WTC11 (cell line): ENCODE measurements around the gene RPL23. TPM values are rescaled to one million over a fixed set of nuclear protein-coding genes. Genes with fewer than 3 reads are reported as not detected.

Experiments used
- ATAC-seq: fragments of 200-7000 bp; cut with Tn5 transposase; 2 replicates; pipeline ENCODE4 v1.10.0; 2021; ENCODE audit warnings: mild to moderate bottlenecking, moderate library complexity
- CTCF ChIA-PET: fragments of 300-600 bp; sonication (Branson Sonifier 250); formaldehyde crosslinking; loops from one replicate; lab custom pipeline; 2021; ENCODE audit warnings: antibody characterized with exemption; lab: Charles Lee
- POLR2A ChIA-PET: fragments of 350-600 bp; sonication (Branson Sonifier 250); formaldehyde crosslinking; loops from one replicate; lab custom pipeline; 2021; ENCODE audit warnings: antibody characterized with exemption; lab: Charles Lee
- DNase-seq: peaks from one replicate; pipeline ENCODE4 v3.0.0; 2021; ENCODE audit warnings: low spot score
- H3K27ac Mint-ChIP-seq: 2 replicates; pipeline ENCODE4 v1.8.0; 2021; ENCODE audit warnings: mixed read lengths
- H3K27me3 Mint-ChIP-seq: 2 replicates; pipeline ENCODE4 v1.8.0; 2021; ENCODE audit warnings: low read depth, mild to moderate bottlenecking, moderate library complexity, mixed read lengths
- H3K36me3 Mint-ChIP-seq: 2 replicates; pipeline ENCODE4 v1.8.0; 2021; ENCODE audit warnings: mixed read lengths
- H3K4me1 Mint-ChIP-seq: 2 replicates; pipeline ENCODE4 v1.8.0; 2022; ENCODE audit warnings: mixed read lengths
- H3K4me3 Mint-ChIP-seq: 2 replicates; pipeline ENCODE4 v1.8.0; 2021; ENCODE audit warnings: mild to moderate bottlenecking, moderate library complexity, mixed read lengths
- H3K9me3 Mint-ChIP-seq: 2 replicates; pipeline ENCODE4 v1.8.0; 2021; ENCODE audit warnings: mixed read lengths
- ATF1 ChIP-seq: sonication (generic); formaldehyde crosslinking; IDR thresholded peaks from 2 replicates; pipeline ENCODE4 v1.8.1; 2023; ENCODE audit warnings: mild to moderate bottlenecking, moderate library complexity, missing genetic modification reagents
- CREM ChIP-seq: sonication (generic); formaldehyde crosslinking; IDR thresholded peaks from 2 replicates; pipeline ENCODE4 v1.8.1; 2022; ENCODE audit warnings: mild to moderate bottlenecking, missing genetic modification reagents, moderate library complexity
- CTCF ChIP-seq: fragments of 200-600 bp; IDR thresholded peaks from 2 replicates; pipeline ENCODE4 v1.8.0; 2022; ENCODE audit warnings: antibody characterized with exemption
- ELF4 ChIP-seq: sonication (generic); formaldehyde crosslinking; IDR thresholded peaks from 2 replicates; pipeline ENCODE4 v1.8.1; 2022; ENCODE audit warnings: low read depth, mild to moderate bottlenecking, moderate library complexity, missing genetic modification reagents
- ETV6 ChIP-seq: sonication (generic); formaldehyde crosslinking; IDR thresholded peaks from 2 replicates; pipeline ENCODE4 v1.8.1; 2022; ENCODE audit warnings: mild to moderate bottlenecking, missing genetic modification reagents
- FOXJ3 ChIP-seq: sonication (generic); formaldehyde crosslinking; IDR thresholded peaks from 2 replicates; pipeline ENCODE4 v1.9.0; 2021; ENCODE audit warnings: missing genetic modification reagents, mild to moderate bottlenecking, borderline replicate concordance
- GABPB1 ChIP-seq: sonication (generic); formaldehyde crosslinking; IDR thresholded peaks from 2 replicates; pipeline ENCODE4 v1.8.1; 2023; ENCODE audit warnings: mild to moderate bottlenecking, missing genetic modification reagents
- OVOL2 ChIP-seq: fragments of 250-450 bp; sonication (Bioruptor Pico); IDR thresholded peaks from 2 replicates; pipeline ENCODE4 v1.9.0; 2021; ENCODE audit warnings: mild to moderate bottlenecking, borderline replicate concordance
- SP1 ChIP-seq: sonication (generic); formaldehyde crosslinking; conservative IDR thresholded peaks from 2 replicates; pipeline ENCODE4 v1.8.1; 2022; ENCODE audit warnings: missing genetic modification reagents
- TEAD1 ChIP-seq: sonication (generic); formaldehyde crosslinking; IDR thresholded peaks from 2 replicates; pipeline ENCODE4 v1.8.0; 2022; ENCODE audit warnings: mild to moderate bottlenecking, missing genetic modification reagents
- ZNF219 ChIP-seq: sonication (generic); formaldehyde crosslinking; IDR thresholded peaks from 2 replicates; pipeline ENCODE4 v1.8.0; 2023; ENCODE audit warnings: missing genetic modification reagents, mild to moderate bottlenecking, borderline replicate concordance
- ZNF396 ChIP-seq: fragments of 250-450 bp; sonication (Bioruptor Pico); IDR thresholded peaks from 2 replicates; pipeline ENCODE4 v1.8.0; 2021; ENCODE audit warnings: mild to moderate bottlenecking, moderate library complexity, borderline replicate concordance
- ZNF423 ChIP-seq: fragments of 250-450 bp; sonication (Bioruptor Pico); IDR thresholded peaks from 2 replicates; pipeline ENCODE4 v2.1.2; 2022; ENCODE audit warnings: mild to moderate bottlenecking, moderate library complexity
- total RNA-seq: library from RNA; stranded (reverse); gene quantifications from 3 replicates; pipeline ENCODE4 v1.2.3, GENCODE V29; 2021
- TF ChIP-seq, protein P1 (sequence below): sonication (generic); formaldehyde crosslinking; IDR thresholded peaks from 2 replicates; pipeline ENCODE4 v1.8.0; 2022; ENCODE audit warnings: mild to moderate bottlenecking, missing genetic modification reagents
- TF ChIP-seq, protein P2 (sequence below): sonication (generic); formaldehyde crosslinking; IDR thresholded peaks from 2 replicates; pipeline ENCODE4 v1.8.0; 2022; ENCODE audit warnings: mild to moderate bottlenecking, missing genetic modification reagents
- TF ChIP-seq, protein P3 (sequence below): fragments of 250-450 bp; sonication (Bioruptor Pico); IDR thresholded peaks from 2 replicates; pipeline ENCODE4 v1.8.0; 2021; ENCODE audit warnings: mild to moderate bottlenecking
- TF ChIP-seq, protein P4 (sequence below): sonication (generic); formaldehyde crosslinking; IDR thresholded peaks from 2 replicates; pipeline ENCODE4 v1.8.0; 2023; ENCODE audit warnings: missing genetic modification reagents, mild to moderate bottlenecking, borderline replicate concordance

The RPL23 gene
- total RNA-seq, 1 experiment from 2014 or later = 1,832 TPM

DNA sequence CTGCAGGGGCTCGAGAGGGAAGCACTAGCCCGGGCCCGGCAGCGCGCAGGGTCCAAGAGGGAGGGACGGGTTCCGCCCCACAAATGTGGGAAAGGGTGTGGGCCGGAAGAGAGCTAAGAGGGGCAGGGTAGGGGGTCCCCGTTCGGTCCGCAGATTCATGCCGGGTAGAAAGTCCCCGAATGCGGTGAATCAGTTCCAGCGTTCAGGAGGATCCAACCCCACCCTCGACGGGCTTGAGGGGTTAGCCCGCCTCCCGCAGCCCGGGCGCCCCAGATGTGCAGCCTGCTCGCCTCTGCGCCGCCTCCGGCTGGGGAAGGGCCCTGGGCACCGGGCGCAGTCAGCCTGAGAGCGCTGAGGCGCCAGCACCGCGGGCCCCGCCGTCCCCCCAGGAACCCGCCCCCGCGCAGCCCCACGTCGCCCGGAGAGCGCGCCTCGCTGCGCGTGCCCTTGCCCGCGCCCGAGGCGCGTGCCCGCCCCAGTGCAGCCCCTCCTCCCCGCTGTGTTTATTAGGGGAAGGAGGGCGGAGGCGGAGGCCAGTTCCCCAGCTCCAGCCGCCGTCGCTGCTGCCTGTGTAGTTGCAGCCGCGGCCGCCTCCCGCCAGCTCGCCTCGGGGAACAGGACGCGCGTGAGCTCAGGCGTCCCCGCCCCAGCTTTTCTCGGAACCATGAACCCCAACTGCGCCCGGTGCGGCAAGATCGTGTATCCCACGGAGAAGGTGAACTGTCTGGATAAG lies 16.2 kb upstream of the RPL23 start, which contains the start of gene LASP1 (continued):
- TF ChIP-seq, protein P1, sequence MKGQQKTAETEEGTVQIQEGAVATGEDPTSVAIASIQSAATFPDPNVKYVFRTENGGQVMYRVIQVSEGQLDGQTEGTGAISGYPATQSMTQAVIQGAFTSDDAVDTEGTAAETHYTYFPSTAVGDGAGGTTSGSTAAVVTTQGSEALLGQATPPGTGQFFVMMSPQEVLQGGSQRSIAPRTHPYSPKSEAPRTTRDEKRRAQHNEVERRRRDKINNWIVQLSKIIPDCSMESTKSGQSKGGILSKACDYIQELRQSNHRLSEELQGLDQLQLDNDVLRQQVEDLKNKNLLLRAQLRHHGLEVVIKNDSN = peak; percentile 43; the same call in 1 of the 2 replicates
- TF ChIP-seq, protein P2, sequence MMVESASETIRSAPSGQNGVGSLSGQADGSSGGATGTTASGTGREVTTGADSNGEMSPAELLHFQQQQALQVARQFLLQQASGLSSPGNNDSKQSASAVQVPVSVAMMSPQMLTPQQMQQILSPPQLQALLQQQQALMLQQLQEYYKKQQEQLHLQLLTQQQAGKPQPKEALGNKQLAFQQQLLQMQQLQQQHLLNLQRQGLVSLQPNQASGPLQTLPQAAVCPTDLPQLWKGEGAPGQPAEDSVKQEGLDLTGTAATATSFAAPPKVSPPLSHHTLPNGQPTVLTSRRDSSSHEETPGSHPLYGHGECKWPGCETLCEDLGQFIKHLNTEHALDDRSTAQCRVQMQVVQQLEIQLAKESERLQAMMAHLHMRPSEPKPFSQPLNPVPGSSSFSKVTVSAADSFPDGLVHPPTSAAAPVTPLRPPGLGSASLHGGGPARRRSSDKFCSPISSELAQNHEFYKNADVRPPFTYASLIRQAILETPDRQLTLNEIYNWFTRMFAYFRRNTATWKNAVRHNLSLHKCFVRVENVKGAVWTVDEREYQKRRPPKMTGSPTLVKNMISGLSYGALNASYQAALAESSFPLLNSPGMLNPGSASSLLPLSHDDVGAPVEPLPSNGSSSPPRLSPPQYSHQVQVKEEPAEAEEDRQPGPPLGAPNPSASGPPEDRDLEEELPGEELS (CRISPR knock-in tag) = peak; percentile 37; the same call in 1 of the 2 replicates
- TF ChIP-seq ZNF219 (CRISPR knock-in tag) (0 out of 2 replicates have a peak, but pooled peaks have one; percentile 41), ETV6 (0 out of 2 replicates have a peak, but pooled peaks have one; percentile 37), SP1 (CRISPR knock-in tag) (peak; percentile 48)

DNA sequence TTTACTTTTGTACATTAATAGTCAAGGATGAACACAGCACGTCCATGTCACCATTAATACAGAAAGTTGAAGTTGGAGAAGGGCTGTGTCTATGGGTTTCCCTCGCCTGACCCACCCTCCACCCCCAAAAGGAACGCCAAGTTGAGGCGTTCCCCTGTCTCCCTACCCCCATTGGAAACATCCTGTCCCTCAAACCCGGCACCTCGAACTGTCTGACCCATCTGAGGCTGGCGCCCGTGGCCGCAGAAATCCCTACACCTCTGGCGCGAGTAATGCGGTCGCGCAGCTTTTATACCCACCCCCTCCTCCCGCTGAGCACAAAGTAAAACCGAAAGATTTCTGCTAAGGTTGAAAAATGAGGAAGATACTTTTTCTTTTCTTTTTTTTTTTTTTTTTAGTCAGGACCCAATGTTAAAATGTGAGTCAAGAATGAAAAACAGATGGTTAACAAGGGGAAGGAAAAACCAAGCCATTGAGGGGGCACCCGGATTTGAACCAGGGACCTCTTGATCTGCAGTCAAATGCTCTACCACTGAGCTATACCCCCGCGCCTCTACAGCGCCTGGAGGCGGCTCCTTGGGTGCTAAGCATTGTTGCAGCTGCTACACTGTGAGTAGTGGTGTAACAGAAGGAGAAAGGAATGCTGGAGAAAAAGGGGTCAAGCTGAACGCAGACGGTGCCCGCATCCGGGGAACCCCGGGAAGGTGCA lies 15.4 kb upstream of the RPL23 start:
- Mint-ChIP-seq H3K27me3 (no peaks in the 10 kb centered on the region), H3K4me1 (peaks cover 32% of the 10 kb centered on the region)
- CTCF ChIA-PET = interaction anchor here (0.7 to 2.3 kb wide), 11 partner anchors 9 to 287 kb away, joined by 3 to 6 read pairs (median 4); partner anchors contain the start of genes FBXO47, LASP1NB and RPL23

GRCh38 chr17:38867968-38868816 lies 14.7 kb upstream of the RPL23 start:
- H3K27me3 Mint-ChIP-seq = no peaks in the 10 kb centered on the region
- 0 out of 2 replicates have a peak, but pooled peaks have one; percentile 0 for ATAC-seq
- peaks cover 25% of the 10 kb centered on the region for H3K4me1 Mint-ChIP-seq
- no peak for TF ChIP-seq ZNF396 (CRISPR knock-in tag)
- no peak for TF ChIP-seq OVOL2 (CRISPR knock-in tag)
- no peak for TF ChIP-seq CTCF
- TF ChIP-seq ELF4 = no peak
- TF ChIP-seq, protein P3, sequence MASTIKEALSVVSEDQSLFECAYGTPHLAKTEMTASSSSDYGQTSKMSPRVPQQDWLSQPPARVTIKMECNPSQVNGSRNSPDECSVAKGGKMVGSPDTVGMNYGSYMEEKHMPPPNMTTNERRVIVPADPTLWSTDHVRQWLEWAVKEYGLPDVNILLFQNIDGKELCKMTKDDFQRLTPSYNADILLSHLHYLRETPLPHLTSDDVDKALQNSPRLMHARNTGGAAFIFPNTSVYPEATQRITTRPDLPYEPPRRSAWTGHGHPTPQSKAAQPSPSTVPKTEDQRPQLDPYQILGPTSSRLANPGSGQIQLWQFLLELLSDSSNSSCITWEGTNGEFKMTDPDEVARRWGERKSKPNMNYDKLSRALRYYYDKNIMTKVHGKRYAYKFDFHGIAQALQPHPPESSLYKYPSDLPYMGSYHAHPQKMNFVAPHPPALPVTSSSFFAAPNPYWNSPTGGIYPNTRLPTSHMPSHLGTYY (CRISPR knock-in tag) = no peak
- TF ChIP-seq TEAD1 = no peak
- TF ChIP-seq ATF1 (CRISPR knock-in tag) = no peak
- peak overlapping the region; percentile 88 for H3K27ac Mint-ChIP-seq
- DNase-seq = no peak
- ChIA-PET POLR2A (interaction anchor here (1.1 to 2.5 kb wide), 6 partner anchors 14 to 309 kb away, joined by 3 to 7 read pairs (median 4); partner anchors contain the start of gene RPL23), CTCF (interaction anchor here (0.8 to 2.3 kb wide), 6 partner anchors 10 to 285 kb away, joined by 3 to 6 read pairs (median 4); partner anchors contain the start of gene FBXO47)
- no peaks in the 10 kb centered on the region for H3K9me3 Mint-ChIP-seq
- no peaks in the 10 kb centered on the region for H3K36me3 Mint-ChIP-seq
- H3K4me3 Mint-ChIP-seq = peak overlapping the region; percentile 92

More for the DNA sequence above, 15.4 kb upstream of the RPL23 start:
- DNase-seq (peak; percentile 95), ATAC-seq (peak; percentile 37)
- no peaks in the 10 kb centered on the region for H3K9me3 Mint-ChIP-seq
- no peaks in the 10 kb centered on the region for H3K36me3 Mint-ChIP-seq
- TF ChIP-seq GABPB1 (CRISPR knock-in tag) (no peak; the same call in 1 of the 2 replicates), TEAD1 (peak; percentile 15; the same call in 1 of the 2 replicates), CREM (0 out of 2 replicates have a peak, but pooled peaks have one; percentile 8), ZNF423 (CRISPR knock-in tag) (peak; percentile 67; the same call in 1 of the 2 replicates), FOXJ3 (no peak)
- TF ChIP-seq, protein P4, sequence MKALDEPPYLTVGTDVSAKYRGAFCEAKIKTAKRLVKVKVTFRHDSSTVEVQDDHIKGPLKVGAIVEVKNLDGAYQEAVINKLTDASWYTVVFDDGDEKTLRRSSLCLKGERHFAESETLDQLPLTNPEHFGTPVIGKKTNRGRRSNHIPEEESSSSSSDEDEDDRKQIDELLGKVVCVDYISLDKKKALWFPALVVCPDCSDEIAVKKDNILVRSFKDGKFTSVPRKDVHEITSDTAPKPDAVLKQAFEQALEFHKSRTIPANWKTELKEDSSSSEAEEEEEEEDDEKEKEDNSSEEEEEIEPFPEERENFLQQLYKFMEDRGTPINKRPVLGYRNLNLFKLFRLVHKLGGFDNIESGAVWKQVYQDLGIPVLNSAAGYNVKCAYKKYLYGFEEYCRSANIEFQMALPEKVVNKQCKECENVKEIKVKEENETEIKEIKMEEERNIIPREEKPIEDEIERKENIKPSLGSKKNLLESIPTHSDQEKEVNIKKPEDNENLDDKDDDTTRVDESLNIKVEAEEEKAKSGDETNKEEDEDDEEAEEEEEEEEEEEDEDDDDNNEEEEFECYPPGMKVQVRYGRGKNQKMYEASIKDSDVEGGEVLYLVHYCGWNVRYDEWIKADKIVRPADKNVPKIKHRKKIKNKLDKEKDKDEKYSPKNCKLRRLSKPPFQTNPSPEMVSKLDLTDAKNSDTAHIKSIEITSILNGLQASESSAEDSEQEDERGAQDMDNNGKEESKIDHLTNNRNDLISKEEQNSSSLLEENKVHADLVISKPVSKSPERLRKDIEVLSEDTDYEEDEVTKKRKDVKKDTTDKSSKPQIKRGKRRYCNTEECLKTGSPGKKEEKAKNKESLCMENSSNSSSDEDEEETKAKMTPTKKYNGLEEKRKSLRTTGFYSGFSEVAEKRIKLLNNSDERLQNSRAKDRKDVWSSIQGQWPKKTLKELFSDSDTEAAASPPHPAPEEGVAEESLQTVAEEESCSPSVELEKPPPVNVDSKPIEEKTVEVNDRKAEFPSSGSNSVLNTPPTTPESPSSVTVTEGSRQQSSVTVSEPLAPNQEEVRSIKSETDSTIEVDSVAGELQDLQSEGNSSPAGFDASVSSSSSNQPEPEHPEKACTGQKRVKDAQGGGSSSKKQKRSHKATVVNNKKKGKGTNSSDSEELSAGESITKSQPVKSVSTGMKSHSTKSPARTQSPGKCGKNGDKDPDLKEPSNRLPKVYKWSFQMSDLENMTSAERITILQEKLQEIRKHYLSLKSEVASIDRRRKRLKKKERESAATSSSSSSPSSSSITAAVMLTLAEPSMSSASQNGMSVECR (CRISPR knock-in tag) = 0 out of 2 replicates have a peak, but pooled peaks have one; percentile 11
- POLR2A ChIA-PET = interaction anchor here (0.6 to 3.3 kb wide), 12 partner anchors 9 to 310 kb away, joined by 3 to 16 read pairs (median 6); partner anchors contain the start of genes CWC25, FBXO47, LASP1NB and RPL23
- H3K27ac Mint-ChIP-seq = peak overlapping the region; percentile 97
- peak overlapping the region; percentile 92 for H3K4me3 Mint-ChIP-seq
